ENCODE data around the gene BOC.

BOC gene

DNA sequence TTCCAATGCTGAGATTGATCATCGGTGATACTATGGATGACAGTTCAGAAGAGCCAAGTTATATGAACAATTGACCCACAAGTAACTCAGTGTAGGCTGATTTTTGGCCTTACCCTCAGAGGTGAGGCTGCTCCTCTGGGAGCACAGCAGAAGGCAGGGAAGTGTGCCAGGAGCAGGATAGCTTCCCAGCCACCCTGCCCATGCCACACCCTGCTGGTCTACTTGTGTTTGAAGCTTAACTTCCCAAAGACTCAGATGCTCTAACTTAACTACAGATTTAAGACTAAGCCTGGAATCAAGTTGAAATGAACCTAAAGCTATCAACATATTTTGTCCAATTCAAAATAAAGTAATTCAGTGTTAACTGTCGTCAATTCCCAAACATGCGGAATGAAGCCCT is 77.5 kb downstream of the BOC start:
- peak; percentile 52 for DNase-seq

DNA sequence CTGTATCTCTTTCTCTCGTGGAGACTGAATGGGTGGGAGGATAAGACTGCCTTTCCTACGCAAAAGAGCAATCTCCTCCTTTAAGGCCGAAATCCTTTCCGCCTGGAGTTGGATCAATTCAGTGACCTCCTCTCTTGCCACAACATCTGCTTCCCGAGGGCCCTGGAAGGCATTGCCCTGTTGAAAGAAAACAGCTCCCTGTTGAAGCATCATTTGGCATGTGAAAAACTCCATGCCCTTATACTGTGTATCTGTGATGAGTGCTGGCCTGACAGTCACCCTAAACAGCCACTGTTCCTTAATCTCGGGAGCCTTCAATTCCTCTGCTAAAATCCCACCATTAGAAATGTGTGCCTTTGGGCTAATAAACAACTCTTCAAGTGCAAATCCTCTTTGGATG is 80.2 kb downstream of the BOC start:
- no peak for DNase-seq

DNA sequence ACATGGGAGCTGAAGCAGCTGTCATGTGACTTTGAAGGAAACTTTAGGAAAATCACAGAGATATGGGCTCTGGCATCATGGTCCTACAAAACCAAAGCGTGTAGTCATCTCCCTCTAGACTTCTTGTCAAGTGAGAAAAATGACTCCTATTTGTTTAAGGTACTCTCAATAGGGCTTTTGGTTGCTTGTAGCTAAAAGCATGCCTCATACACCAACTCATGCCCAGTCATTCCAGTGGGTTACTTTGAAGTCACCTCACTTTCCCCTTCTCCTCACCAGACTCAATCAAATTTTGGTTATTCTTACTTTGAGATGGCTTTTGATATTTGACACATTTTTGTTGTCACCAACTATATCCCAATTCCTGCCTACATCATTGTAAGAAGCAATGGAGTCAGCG is 81.6 kb downstream of the BOC start:
- DNase-seq, result no peak

DNA sequence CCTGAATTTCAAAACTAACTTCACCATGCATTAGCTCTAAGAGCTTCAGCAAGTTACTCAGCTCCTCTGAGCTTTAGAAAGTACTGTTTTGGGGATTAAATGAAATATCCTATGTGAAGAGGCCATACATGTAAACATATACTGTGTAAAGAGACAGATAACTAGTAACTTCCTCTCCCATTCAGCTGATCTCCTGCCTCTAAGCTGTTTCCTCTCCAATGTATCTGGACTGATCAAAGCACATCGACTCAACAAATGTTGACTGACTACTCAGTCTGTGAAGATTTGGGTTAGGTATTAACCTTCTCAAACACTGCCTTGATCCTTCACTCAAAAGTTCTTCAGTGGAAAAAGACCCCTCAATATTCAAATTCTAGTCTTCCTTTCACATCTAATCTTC is 82.0 kb downstream of the BOC start:
- no peak for DNase-seq

DNA sequence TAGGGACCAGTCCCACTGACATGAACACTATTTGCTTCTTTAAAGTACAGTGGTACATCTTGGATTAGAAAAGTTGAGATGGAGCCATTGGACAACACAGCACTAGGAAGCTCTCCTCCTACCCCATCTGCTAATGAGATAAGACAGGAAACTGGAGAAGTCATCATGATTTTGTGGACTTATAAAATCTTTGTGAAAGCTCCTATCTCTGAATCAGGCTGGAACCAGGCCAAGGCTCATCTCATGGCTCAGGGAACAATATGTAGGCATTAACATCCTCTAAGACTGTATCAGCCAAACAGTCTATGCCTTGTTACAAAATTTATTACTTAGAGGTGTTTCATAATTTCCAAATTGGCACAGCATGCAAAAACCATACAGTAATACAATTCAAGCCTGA is 84.1 kb downstream of the BOC start:
- no peak for DNase-seq

DNA sequence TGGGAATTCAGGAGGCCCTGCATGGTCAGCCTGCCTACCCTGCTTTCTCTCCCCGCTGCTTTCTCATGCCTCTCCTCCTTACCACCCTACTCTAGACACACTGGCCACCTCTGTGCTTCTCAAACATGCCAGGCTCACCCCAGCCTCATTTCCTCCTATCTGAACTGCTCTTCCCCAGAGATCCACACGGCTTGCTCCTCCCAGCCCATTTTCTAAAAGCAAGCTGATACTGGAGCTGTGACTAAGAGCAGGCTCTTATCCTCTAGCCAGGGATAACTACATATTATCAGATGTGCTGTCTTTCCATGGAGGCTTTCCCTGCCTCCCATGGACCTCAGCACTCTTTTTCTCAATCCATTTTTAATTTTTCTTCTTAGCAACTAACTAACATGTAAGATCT is 85.9 kb downstream of the BOC start:
- no peak for DNase-seq

DNA sequence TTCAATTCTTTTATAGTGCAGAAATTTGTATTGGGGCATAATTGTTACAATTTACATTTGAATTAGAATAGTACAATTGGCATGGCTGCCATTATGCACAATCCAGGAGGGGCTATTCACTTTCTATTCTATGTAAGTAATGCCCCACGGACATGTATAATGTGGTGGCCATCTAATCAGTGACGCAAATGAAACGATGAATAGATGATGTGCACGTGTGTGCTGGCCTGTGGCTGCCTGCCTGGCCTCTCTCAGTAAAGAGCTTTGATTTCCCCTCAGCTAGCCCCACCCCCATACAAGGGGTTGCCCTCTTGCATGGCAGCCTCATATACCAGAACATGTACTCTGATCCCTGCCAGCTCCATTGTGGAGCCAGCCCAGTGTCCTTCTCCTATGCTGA is 86.5 kb downstream of the BOC start:
- DNase-seq, result no peak

DNA sequence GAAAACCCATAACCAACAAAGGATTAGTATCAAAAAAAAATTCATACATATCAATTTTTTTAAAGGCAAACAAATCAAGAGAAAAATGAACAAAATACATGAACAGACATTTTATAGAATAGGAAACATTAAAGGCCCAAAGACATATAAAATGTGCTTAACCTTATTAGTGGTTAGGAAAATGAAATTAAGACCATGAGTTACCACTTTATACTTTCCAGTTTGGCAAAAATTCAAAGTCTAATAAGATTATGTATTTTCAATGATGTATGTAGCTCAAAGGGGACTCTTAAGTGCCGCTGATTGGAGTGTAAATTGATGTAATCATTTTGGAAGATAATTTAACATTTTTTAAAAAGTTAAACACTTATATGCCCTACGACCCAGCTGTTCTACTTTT is 89.2 kb downstream of the BOC start:
- no peak for DNase-seq

DNA sequence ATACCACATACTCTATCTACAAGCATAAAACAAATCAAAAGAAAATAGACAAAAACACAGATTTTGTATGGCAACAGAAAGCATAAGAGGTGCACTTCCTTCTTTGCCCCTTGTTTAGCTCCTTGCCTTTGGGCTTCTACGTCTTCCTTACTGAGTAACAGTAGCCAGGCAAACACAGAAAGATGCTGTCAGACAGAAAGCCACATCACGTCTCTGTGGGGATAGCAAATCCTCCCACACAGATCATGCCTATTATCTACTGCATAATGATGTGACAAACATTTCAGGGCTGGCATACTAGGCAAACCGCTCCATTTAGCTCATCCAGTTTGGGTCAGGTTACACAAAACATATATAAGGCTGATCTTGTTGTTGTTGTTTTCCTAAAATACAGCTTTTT is 92.7 kb downstream of the BOC start:
- no peak for DNase-seq

DNA sequence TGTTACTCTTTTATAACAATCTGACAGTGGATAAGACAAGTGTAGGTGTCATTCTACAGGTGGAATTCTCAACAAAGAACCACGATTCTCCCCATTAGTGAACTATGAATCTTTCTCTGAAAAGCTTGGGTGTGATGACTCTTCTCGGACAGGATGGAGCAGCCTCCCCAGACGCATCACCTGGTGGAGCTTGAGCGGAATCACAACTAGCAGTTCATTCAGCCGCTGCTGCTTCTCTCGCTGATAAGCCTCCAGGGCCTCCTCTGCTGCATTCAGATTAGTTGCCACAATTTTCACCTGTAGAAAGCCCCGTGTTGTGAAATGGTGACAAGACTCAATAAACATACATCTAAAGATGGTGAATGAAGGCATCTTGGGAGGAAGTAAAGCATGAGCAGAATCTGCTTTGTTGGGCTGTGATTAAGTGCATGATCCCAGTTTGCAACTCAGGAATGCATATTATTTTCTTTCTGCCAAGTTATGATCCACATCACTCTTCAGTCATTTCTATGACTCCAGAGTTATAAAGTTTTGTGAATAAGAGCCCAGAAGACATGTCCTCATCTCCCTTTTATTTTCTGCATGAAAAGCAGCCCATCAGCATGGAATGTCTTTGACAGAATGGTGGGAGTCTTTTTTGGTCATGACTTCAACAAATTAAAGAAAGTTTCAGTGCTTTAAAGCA is 93.6 kb downstream of the BOC start:
- no peak for DNase-seq

DNA sequence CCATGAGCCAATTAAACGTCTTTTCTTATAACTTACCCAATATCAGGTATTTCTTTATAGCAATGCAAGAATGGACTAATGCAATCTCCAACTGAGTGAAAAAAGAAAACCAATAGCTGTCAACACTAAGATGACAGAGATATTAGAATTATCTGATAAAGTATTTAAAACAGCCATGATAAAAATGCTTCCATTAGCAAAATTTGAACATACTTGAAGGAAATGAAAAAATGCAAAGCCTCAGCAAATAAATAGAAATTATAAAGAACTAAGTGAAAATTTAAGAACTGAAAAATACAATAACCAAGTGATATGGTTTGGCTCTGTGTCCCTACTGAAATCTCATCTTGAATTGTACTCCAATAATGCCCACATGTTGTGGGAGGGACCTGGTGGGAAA is 99.6 kb downstream of the BOC start:
- DNase-seq, result no peak

DNA sequence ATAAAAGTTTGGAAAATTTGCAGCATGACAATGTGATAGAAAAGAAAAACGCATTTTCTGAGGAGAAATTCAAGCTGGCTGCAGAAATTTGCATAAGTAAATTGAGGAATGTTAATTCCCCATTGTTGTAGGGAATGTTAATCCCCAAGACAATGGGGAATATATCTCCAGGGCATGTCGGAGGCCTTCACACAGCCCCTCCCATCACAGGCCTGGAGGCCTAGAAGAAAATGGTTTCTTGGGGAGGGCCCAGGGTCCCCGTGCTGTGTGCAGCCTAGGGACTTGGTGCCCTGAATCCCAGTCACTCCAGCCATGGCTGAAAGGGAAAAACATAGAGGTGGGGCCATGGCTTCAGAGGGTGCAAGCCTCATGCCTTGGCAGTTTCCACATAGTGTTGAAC is 101.1 kb downstream of the BOC start:
- DNase-seq, result no peak

DNA sequence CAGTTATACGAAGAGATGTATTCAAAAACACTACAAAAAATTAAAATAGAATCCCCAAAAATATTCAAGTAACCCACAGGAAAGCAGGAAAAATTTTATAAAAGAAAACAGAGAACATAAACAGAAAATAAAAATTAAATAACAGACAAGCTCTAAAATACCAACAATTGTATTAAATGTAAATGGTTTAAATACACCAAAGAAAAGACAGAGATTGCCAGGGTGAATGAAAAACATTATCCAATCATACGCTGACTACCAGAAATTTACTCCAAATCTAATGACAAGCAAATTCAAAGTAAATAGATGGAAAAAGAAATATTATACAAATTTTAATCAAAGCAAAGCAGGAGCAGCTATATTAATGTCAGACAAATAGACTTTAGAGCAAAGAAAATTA is 103.6 kb downstream of the BOC start:
- DNase-seq, result no peak

DNA sequence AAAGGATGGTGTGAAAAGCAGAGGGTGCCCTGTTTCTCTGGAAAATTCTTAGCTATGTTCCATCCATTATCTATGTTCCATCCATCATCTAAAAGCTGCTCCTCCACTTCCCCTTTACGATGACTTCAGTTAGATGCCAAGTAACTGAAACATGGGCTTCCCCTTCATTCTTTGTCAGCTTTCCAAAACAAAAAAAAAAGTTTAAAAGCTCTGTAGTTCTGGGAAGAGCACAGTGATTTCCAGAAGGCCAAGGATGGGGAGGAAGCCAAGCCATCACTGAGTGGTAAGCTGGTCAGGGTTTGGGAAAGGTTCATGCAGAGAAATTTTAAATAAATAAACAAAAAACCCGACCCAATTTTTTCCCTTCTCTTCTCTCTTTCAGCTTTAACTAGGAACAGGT is 118.4 kb downstream of the BOC start:
- DNase-seq, result no peak

DNA sequence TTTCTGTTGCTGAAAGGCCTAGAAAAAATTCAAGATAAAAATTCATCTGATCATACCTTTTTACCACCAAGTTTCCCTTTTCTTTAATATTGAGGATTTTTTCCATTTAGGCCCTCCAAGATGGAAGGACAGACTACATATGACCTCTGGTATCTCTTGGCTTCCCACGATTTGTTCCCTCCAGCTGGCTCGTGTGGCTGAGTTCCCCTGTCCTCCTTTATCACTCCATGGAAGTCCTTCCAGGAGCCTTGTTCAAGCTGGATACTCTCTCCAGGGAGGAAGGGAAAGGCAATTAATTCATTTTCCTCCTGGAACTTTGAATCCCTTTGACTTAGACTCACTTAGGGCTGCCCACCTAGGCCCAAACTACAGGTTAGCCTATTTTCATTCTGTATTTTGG is 119.4 kb downstream of the BOC start:
- DNase-seq, result no peak

DNA sequence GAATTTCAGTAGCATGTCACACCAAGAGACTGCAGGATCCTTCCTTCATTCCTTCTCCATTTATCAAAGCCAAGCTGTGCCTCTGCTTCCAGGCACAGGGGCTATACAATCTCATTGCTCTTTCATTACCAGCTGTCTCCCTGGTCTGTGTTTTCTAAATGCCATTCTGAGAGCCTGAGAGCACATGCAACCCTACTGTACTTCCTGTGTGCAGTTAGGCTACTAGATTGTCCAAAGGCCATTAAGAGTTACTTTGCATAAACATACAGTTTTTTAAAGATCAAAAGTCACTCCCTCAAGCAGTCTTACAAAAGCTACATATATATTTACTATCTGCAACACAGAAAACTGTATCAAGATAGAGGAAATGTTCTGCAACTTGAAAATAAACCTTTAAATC is 119.8 kb downstream of the BOC start:
- DNase-seq, result no peak

Measured in NCI-H446 treated with DMSO at 0.1 percent for 48 hours (cell line).